AG09309 (cell line): ENCODE data around the gene ANXA4.

Experiments
- DNase-seq: peaks from one replicate; pipeline ENCODE4 v3.0.0-alpha.2; 2010; ENCODE audit warnings: low read depth
- H3K4me3 ChIP-seq: 2 replicates; pipeline ENCODE4 v1.5.1; 2011; ENCODE audit warnings: mild to moderate bottlenecking, low read depth, low read length, moderate library complexity; ENCODE audit not compliant: control insufficient read depth
- TF ChIP-seq, protein P1 (sequence below): IDR thresholded peaks from 2 replicates; pipeline ENCODE4 v1.5.1; 2011; ENCODE audit warnings: mild to moderate bottlenecking, low read depth, low read length, inconsistent platforms; ENCODE audit not compliant: insufficient read depth, control insufficient read depth; ENCODE audit errors: missing control alignments

Gene ANXA4

DNA sequence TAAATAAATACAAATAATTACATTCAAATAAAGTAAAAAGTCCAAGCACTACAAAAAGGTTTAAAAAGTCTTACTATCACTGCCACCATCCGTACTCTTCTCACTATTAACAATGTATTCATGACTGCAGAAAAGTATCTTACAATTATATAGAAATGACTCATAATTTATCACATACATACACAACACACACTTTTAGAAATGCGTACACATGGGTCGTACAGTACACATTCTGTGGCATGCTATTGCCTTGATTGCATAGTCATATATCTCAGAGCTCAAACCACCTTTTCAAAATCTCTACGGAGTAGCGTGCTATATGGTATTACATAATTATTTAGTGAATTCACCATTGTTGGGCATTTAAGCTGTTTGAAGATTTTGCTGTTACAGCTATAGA lies 41.6 kb upstream of the ANXA4 start:
- H3K4me3 ChIP-seq, result no peak overlapping the region
- TF ChIP-seq, protein P1, sequence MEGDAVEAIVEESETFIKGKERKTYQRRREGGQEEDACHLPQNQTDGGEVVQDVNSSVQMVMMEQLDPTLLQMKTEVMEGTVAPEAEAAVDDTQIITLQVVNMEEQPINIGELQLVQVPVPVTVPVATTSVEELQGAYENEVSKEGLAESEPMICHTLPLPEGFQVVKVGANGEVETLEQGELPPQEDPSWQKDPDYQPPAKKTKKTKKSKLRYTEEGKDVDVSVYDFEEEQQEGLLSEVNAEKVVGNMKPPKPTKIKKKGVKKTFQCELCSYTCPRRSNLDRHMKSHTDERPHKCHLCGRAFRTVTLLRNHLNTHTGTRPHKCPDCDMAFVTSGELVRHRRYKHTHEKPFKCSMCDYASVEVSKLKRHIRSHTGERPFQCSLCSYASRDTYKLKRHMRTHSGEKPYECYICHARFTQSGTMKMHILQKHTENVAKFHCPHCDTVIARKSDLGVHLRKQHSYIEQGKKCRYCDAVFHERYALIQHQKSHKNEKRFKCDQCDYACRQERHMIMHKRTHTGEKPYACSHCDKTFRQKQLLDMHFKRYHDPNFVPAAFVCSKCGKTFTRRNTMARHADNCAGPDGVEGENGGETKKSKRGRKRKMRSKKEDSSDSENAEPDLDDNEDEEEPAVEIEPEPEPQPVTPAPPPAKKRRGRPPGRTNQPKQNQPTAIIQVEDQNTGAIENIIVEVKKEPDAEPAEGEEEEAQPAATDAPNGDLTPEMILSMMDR, result no peak
- DNase-seq, result no peak

DNA sequence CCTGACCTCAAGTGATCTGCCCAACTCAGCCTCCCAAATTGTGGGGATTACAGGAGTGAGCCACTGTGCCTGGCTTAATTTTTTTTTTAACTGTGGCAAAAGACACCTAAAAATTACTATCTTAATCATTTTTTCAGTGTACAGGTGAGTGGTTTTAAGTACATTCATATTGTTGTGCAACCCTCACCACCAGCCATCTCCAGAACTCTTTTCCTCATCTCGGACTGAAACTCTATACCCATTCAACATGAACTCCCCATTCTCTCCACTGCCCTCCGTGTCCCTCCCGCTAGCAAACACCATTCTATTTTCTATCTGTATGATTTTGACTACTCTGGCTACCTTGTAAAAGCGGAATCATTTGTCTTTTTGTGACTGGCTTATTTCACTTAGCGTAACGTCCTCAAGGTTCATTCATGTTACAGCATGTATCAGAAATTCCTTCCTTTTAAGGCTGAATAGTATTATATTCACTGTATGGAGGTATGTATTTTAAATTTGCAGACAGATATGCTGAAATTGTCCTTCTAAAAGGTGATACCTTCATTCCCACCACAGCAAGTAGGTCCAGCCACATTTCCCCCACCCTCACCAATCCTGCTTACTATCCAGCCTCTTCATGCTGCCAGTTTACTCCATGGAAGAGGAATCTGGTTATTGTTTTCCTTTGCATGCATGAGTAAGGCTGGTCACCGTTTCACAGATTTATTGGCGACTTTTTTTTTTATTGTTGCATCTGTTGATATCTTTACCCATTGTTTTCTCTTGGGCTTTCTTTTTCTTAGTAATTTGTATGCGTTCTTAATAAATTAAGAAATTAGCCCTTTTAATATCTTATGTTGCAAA lies 40.6 kb upstream of the ANXA4 start:
- TF ChIP-seq, protein P1, result no peak

DNA sequence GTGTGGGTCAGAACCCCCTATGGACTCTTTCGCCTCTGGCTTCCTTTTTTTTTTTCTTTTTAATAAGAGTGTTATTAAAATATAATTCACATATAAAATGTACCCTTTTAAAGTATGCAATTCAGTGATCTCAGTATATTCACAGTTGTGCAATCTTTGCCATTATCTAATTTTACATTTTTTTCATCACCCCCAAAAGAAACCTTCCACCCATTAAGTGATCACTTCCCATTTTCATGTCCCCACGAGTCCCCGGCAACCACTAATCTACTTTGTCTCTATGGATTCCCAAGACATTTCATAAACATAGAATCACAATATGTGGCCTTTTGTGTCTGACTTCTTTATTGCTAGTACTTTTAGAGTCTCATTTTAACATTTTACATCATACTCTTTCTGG lies 38.7 kb upstream of the ANXA4 start:
- H3K4me3 ChIP-seq, result no peak overlapping the region
- TF ChIP-seq, protein P1, result no peak
- DNase-seq, result no peak

More for the DNA sequence above, 40.6 kb upstream of the ANXA4 start:
- DNase-seq, result no peak
- H3K4me3 ChIP-seq, result no peak overlapping the region

DNA sequence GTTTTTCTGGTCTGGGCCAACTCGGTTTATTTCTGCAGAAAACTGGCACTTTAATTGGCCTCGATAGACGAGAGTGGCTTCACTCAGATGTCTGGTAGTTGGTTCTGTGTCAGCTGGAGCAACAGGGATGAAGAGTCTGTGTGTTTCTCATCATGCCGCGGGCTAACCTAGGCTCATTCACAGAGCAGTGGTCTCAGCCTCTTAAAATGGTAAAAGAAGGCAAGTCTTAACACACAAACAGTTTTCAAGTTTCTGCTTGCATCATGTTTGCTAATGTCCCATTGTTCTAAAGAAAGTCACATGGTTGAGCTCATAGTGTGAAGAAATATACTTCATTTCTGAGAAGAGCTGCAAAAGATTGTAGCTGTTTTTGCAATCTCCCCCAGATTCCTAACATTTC lies 37.5 kb upstream of the ANXA4 start:
- TF ChIP-seq, protein P1, result no peak
- no peak overlapping the region for H3K4me3 ChIP-seq
- DNase-seq, result no peak

DNA sequence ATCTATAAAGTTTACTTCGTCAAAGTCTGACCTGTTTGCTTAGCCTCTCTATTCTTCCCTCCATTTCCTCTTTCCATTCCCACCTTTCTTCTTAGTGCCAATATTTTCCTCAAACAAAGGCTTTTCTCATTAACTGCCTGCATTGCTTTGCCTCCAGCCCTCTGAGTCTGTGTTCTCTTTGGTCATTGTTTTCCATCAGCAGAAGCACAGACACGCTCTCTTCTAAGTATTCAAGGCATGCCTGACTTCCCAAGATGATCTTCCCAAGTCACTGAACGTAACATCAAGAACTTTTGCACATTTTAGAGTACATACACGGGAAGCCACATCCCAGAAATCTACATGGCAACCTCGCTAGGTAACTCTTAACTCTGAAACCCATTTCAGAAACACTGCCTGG lies 32.6 kb upstream of the ANXA4 start:
- TF ChIP-seq, protein P1, result no peak
- no peak for DNase-seq

DNA sequence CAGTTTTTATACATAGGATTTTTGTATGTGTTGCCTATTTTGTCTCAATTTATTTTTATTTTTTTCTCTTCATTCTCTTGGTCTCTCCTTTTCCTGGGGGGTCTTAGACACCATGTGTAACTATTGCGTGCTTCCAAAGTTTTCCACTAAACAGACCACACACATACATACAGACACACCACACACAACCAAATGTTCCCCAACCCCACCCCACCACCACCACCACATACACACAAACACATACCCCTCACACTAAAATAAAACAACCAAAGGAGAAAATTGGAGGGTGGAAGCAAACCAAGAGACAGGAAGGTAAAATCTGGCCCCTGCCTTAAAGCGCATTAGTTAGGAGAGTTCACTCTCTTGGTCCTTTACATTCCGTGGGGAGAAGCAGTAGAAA lies 30.0 kb upstream of the ANXA4 start:
- TF ChIP-seq, protein P1, result no peak
- DNase-seq, result no peak
- H3K4me3 ChIP-seq, result no peak overlapping the region

More for the DNA sequence above, 32.6 kb upstream of the ANXA4 start:
- no peak overlapping the region for H3K4me3 ChIP-seq
